ENCODE data around the gene PTPN20. TPM values are rescaled to one million over a fixed set of nuclear protein-coding genes. Genes with fewer than 3 reads are reported as not detected.

Gene PTPN20
- total RNA-seq, 1 donor from 2014 or later: 3.7 TPM

DNA sequence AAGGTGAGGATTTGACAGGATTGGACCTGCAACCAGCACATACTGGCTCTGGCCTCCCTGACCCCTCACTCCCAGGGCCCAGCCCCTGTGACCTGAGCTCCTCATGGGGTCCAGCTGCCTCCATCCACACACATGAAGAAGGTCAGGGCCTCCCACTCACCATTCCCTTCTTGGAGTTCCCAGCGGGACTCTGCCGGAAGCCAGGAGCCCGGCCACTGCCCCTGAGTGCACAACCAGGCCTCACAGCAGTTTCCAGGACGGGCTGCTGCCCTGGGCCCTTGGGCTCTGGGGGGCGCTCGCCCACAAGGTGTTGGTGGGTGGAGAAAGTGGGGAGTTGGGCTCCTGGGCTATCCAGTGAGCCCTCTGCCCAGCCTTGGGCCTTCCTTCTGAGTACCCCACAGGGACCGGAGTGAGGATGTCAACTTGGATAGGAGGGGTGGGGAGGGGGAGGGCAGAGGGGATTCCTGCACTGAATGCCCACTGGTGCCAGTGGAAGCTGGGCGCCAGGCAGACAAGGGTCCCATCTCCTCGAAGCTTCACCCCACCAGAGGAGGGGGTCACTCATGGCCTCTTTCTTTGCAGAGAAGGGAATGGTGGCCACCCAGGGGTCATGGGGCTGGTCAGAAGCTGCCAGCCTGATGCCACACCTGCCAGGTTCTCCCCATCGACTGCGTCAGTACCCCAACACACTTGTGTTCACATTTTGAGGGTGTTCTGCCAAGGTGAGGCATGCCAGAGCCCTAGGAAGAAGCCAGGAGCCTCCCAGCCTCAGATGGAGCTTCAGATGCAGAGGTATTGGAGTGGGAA is 115.3 kb downstream of the PTPN20 start:
- H3K27ac ChIP-seq (ENCODE audit: low read depth, low read length): no peak overlapping the region
- H3K27me3 ChIP-seq (ENCODE audit: control insufficient read depth in 3 of 3, insufficient read depth in 3 of 3, low read length in 3 of 3): peaks cover 0 to 3% (median 0%) of the 10 kb centered on the region in 3 donors
- H3K4me3 ChIP-seq (ENCODE audit: low read length in 3 of 3): no peak overlapping the region
- no peak overlapping the region for H3K9ac ChIP-seq (ENCODE audit: low read depth in 1 of 3, low read length in 3 of 3)
- peaks cover 17 to 20% (median 18%) of the 10 kb centered on the region in 3 donors for H3K4me1 ChIP-seq (ENCODE audit: control insufficient read depth in 3 of 3, insufficient read depth in 3 of 3, low read length in 3 of 3)
- H3K9me3 ChIP-seq (ENCODE audit: control insufficient read depth in 3 of 3, low read length in 3 of 3): no peaks in the 10 kb centered on the region
- H3K36me3 ChIP-seq (ENCODE audit: control insufficient read depth in 3 of 3, insufficient read depth in 3 of 3, low read length in 3 of 3): no peaks in the 10 kb centered on the region

DNA sequence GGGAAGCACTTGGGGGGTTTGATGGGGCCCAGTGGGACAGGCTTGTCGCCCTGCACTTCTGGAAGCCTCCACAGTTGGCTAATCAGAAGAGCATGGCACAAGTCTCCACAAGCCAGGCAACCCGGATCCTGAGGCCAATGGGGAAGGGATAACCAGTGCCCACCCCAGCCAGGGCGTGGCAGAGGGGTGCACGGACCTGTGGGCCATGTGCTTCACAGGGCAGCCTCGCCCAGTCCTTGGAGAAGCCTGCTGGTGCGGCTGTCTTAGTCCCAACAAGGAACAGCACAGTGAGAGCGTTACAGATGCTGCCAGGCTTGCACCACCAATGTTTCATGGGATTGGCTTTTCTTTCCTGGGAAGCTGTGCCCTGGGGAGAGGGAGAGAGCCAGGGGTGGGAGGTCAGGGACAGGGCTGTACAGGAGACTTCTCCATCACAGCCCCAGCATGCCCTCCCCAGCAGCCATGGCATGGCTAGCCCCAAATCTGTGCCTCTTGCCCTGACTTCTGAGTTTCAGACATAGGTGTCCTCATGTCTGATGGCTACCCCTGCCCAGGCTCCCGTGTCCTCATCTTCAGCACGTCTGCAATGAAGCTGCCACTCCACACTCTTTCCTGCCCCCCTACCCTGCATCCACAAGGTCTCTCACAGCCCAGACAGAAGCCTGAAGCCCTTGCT is 116.0 kb downstream of the PTPN20 start:
- H3K4me3 ChIP-seq (ENCODE audit: low read length in 3 of 3): no peak overlapping the region
- no peaks in the 10 kb centered on the region for H3K9me3 ChIP-seq (ENCODE audit: control insufficient read depth in 3 of 3, low read length in 3 of 3)
- H3K9ac ChIP-seq (ENCODE audit: low read depth in 1 of 3, low read length in 3 of 3): no peak overlapping the region
- peaks cover 0 to 3% (median 0%) of the 10 kb centered on the region in 3 donors for H3K27me3 ChIP-seq (ENCODE audit: control insufficient read depth in 3 of 3, insufficient read depth in 3 of 3, low read length in 3 of 3)
- peaks cover 18 to 20% (median 19%) of the 10 kb centered on the region in 3 donors for H3K4me1 ChIP-seq (ENCODE audit: control insufficient read depth in 3 of 3, insufficient read depth in 3 of 3, low read length in 3 of 3)
- H3K27ac ChIP-seq (ENCODE audit: low read depth, low read length): no peak overlapping the region
- H3K36me3 ChIP-seq (ENCODE audit: control insufficient read depth in 3 of 3, insufficient read depth in 3 of 3, low read length in 3 of 3): no peaks in the 10 kb centered on the region

- no peaks in the 10 kb centered on the region for H3K36me3 ChIP-seq (ENCODE audit: control insufficient read depth in 3 of 3, insufficient read depth in 3 of 3, low read length in 3 of 3)
- H3K4me3 ChIP-seq (ENCODE audit: low read length in 3 of 3): no peak overlapping the region
- H3K27me3 ChIP-seq (ENCODE audit: control insufficient read depth in 3 of 3, insufficient read depth in 3 of 3, low read length in 3 of 3): peaks cover 0 to 3% (median 0%) of the 10 kb centered on the region in 3 donors
- peaks cover 16 to 18% (median 16%) of the 10 kb centered on the region in 3 donors for H3K4me1 ChIP-seq (ENCODE audit: control insufficient read depth in 3 of 3, insufficient read depth in 3 of 3, low read length in 3 of 3)
- H3K27ac ChIP-seq (ENCODE audit: low read depth, low read length): no peak overlapping the region
- no peaks in the 10 kb centered on the region for H3K9me3 ChIP-seq (ENCODE audit: control insufficient read depth in 3 of 3, low read length in 3 of 3)
- H3K9ac ChIP-seq (ENCODE audit: low read depth in 1 of 3, low read length in 3 of 3): no peak overlapping the region
Observed at GRCh38 chr10:47027784-47028260, 116.6 kb downstream of the PTPN20 start.

- Histone ChIP-seq H3K9ac (ENCODE audit: low read depth in 1 of 3, low read length in 3 of 3) (no peak overlapping the region), H3K9me3 (ENCODE audit: control insufficient read depth in 3 of 3, low read length in 3 of 3) (no peaks in the 10 kb centered on the region), H3K4me3 (ENCODE audit: low read length in 3 of 3) (no peak overlapping the region), H3K27me3 (ENCODE audit: control insufficient read depth in 3 of 3, insufficient read depth in 3 of 3, low read length in 3 of 3) (no peaks in the 10 kb centered on the region), H3K4me1 (ENCODE audit: control insufficient read depth in 3 of 3, insufficient read depth in 3 of 3, low read length in 3 of 3) (peaks cover 13 to 16% (median 14%) of the 10 kb centered on the region in 3 donors), H3K36me3 (ENCODE audit: control insufficient read depth in 3 of 3, insufficient read depth in 3 of 3, low read length in 3 of 3) (no peaks in the 10 kb centered on the region), H3K27ac (ENCODE audit: low read depth, low read length) (no peak overlapping the region)
Observed at GRCh38 chr10:47028466-47028865, 117.2 kb downstream of the PTPN20 start.

DNA sequence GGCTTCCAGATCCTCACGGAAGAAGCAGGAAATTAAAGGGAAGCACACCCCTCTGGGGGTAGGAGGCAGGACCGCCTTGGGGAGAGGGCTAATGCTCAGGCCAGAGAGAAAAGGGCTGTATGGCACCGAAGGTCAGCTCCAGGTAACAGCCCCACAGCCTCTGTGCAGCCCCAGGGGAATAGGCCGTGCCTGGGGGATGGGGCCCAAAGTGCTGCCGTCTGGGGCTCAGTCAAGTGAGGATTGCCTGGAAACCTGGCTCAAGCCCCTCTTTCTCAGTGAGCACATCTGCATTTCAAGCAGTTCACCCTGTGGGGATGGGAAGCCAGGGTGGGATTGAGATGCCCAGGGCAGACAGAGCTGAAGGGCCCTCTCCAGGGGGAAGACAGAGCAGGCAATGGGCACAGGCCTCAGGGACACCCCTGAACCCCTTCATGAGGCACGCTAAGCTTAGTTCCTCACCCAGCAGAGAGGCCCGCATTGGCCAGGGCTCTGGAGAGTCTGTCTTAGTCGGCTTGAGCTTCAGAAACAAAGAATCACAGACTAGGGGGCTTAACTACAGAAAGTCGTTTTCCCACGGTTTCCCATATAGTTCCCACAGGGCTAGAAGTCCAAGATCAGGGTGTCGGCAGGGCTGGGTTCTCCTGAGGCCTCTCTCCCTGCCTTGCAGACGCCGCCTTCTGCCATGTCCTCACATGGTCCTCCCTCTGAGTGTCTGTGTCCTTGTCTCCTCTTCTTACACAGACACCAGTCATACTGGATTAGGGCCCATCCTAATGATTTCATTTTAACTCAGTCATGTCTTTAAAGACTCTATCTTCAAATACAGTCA is 118.2 kb downstream of the PTPN20 start:
- no peaks in the 10 kb centered on the region for H3K9me3 ChIP-seq (ENCODE audit: control insufficient read depth in 3 of 3, low read length in 3 of 3)
- no peaks in the 10 kb centered on the region for H3K36me3 ChIP-seq (ENCODE audit: control insufficient read depth in 3 of 3, insufficient read depth in 3 of 3, low read length in 3 of 3)
- no peak overlapping the region for H3K9ac ChIP-seq (ENCODE audit: low read depth in 1 of 3, low read length in 3 of 3)
- no peak overlapping the region for H3K4me3 ChIP-seq (ENCODE audit: low read length in 3 of 3)
- H3K27ac ChIP-seq (ENCODE audit: low read depth, low read length): peak overlapping the region; percentile 44
- H3K4me1 ChIP-seq (ENCODE audit: control insufficient read depth in 3 of 3, insufficient read depth in 3 of 3, low read length in 3 of 3): peaks cover 7 to 16% (median 12%) of the 10 kb centered on the region in 3 donors
- no peaks in the 10 kb centered on the region for H3K27me3 ChIP-seq (ENCODE audit: control insufficient read depth in 3 of 3, insufficient read depth in 3 of 3, low read length in 3 of 3)

DNA sequence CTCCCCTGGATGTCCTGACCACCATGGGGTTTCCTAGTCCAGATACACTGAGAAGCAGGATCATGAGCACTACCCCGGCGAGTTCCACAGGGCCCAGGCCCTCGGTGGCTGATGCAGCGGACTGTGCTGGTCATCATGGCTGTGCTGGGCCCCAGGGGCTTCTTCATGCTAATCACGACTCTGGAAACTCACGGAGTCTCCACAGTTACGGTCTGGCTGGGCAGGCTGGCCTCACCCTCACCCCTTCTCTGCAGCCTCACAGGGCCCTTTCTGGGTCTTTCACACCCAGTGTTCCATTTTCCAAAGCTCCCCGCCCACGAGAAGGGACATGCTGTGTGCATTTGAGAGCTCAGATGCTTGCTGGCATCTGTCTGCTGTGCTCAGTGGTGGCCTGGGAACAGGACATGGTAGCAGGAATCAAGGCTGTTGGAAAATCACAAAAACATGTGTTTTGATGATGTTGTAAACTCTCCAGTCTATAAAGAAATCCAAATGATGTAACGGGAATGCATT is 119.0 kb downstream of the PTPN20 start:
- H3K27ac ChIP-seq (ENCODE audit: low read depth, low read length): peak overlapping the region; percentile 44
- no peak overlapping the region for H3K9ac ChIP-seq (ENCODE audit: low read depth in 1 of 3, low read length in 3 of 3)
- H3K4me3 ChIP-seq (ENCODE audit: low read length in 3 of 3): no peak overlapping the region
- peaks cover 5 to 14% (median 7%) of the 10 kb centered on the region in 3 donors for H3K4me1 ChIP-seq (ENCODE audit: control insufficient read depth in 3 of 3, insufficient read depth in 3 of 3, low read length in 3 of 3)
- H3K9me3 ChIP-seq (ENCODE audit: control insufficient read depth in 3 of 3, low read length in 3 of 3): no peaks in the 10 kb centered on the region
- no peaks in the 10 kb centered on the region for H3K36me3 ChIP-seq (ENCODE audit: control insufficient read depth in 3 of 3, insufficient read depth in 3 of 3, low read length in 3 of 3)
- H3K27me3 ChIP-seq (ENCODE audit: control insufficient read depth in 3 of 3, insufficient read depth in 3 of 3, low read length in 3 of 3): peaks cover 0 to 4% (median 0%) of the 10 kb centered on the region in 3 donors

- Histone ChIP-seq H3K27ac (ENCODE audit: low read depth, low read length) (peak overlapping the region; percentile 11), H3K9ac (ENCODE audit: low read depth in 1 of 3, low read length in 3 of 3) (no peak overlapping the region), H3K36me3 (ENCODE audit: control insufficient read depth in 3 of 3, insufficient read depth in 3 of 3, low read length in 3 of 3) (no peaks in the 10 kb centered on the region), H3K4me1 (ENCODE audit: control insufficient read depth in 3 of 3, insufficient read depth in 3 of 3, low read length in 3 of 3) (peaks cover 3 to 11% (median 7%) of the 10 kb centered on the region in 3 donors), H3K4me3 (ENCODE audit: low read length in 3 of 3) (no peak overlapping the region), H3K9me3 (ENCODE audit: control insufficient read depth in 3 of 3, low read length in 3 of 3) (no peaks in the 10 kb centered on the region), H3K27me3 (ENCODE audit: control insufficient read depth in 3 of 3, insufficient read depth in 3 of 3, low read length in 3 of 3) (peaks cover 0 to 4% (median 0%) of the 10 kb centered on the region in 3 donors)
Observed at GRCh38 chr10:47031211-47031900, 120.1 kb downstream of the PTPN20 start.

DNA sequence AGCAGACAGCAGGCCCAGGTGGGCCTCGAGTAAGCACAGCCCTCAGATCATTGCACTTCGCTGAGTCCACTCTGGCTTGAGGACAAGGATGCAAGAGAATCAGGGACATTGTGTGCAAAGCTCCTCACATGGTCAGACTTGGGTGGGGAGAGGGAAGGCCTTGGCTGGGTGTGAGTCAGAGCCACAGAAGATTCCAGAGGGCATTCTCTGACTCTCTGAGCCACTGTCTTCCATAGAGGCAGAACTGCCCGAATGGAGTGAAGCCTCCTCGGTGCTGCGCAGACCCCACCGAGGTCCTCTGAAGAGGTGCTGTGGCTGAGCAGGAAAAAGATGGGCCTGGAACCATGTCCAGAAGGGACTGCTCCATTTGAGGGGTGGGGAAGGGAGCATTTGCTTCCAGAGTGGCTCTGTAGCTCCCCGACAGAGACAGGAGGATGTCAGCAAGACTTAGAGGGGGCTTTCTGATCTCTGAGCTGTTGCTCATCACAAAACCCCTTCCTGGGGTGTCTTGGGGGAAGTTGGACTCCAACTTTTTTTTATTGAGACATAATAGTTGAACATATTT is 120.8 kb downstream of the PTPN20 start:
- Histone ChIP-seq H3K9ac (ENCODE audit: low read depth in 1 of 3, low read length in 3 of 3) (no peak overlapping the region), H3K27ac (ENCODE audit: low read depth, low read length) (no peak overlapping the region), H3K4me3 (ENCODE audit: low read length in 3 of 3) (no peak overlapping the region), H3K36me3 (ENCODE audit: control insufficient read depth in 3 of 3, insufficient read depth in 3 of 3, low read length in 3 of 3) (no peaks in the 10 kb centered on the region), H3K9me3 (ENCODE audit: control insufficient read depth in 3 of 3, low read length in 3 of 3) (no peaks in the 10 kb centered on the region), H3K4me1 (ENCODE audit: control insufficient read depth in 3 of 3, insufficient read depth in 3 of 3, low read length in 3 of 3) (peaks cover 3 to 11% (median 7%) of the 10 kb centered on the region in 3 donors), H3K27me3 (ENCODE audit: control insufficient read depth in 3 of 3, insufficient read depth in 3 of 3, low read length in 3 of 3) (peaks cover 0 to 4% (median 0%) of the 10 kb centered on the region in 3 donors)

DNA sequence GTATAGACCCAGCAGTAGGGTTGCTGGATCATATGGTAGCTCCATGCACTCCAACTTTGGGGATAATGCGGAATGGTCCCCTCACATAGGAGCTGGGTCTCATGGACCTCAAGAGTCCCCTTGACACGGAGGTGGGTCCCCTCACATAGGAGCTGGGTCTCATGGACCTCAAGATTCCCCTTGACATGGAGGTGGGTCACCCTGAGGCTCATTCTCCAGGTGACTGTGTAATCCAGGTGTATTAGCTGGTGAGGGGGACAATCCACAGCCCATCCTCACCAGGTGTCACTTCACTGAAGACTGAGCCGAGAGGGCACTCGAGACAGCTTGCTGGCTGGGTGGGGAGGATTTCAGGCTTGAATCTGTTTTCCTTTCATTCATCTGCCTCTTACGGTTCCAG is 121.9 kb downstream of the PTPN20 start:
- H3K27ac ChIP-seq (ENCODE audit: low read depth, low read length): no peak overlapping the region
- H3K36me3 ChIP-seq (ENCODE audit: control insufficient read depth in 3 of 3, insufficient read depth in 3 of 3, low read length in 3 of 3): no peaks in the 10 kb centered on the region
- peaks cover 6 to 14% (median 7%) of the 10 kb centered on the region in 3 donors for H3K4me1 ChIP-seq (ENCODE audit: control insufficient read depth in 3 of 3, insufficient read depth in 3 of 3, low read length in 3 of 3)
- no peak overlapping the region for H3K9ac ChIP-seq (ENCODE audit: low read depth in 1 of 3, low read length in 3 of 3)
- no peaks in the 10 kb centered on the region for H3K9me3 ChIP-seq (ENCODE audit: control insufficient read depth in 3 of 3, low read length in 3 of 3)
- H3K4me3 ChIP-seq (ENCODE audit: low read length in 3 of 3): no peak overlapping the region
- H3K27me3 ChIP-seq (ENCODE audit: control insufficient read depth in 3 of 3, insufficient read depth in 3 of 3, low read length in 3 of 3): peaks cover 0 to 4% (median 0%) of the 10 kb centered on the region in 3 donors

Measured in skeletal muscle tissue (tissue), 4 donors.